OCI-LY7 (cell line): ENCODE measurements around the gene CGNL1. TPM values are rescaled to one million over a fixed set of nuclear protein-coding genes. Genes with fewer than 3 reads are reported as not detected.

Experiments used
- BruUV-seq: library from RNA; stranded (reverse); fragments of 400-500 nt; replicated peaks from 2 replicates; lab custom pipeline; 2021; lab: Mats Ljungman, UMichigan
- CTCF ChIA-PET: fragments of 300-600 bp; sonication (Branson Sonifier 250); formaldehyde crosslinking; loops from one replicate; lab custom pipeline; 2022; ENCODE audit warnings: antibody characterized with exemption; ENCODE audit not compliant: unreplicated experiment; lab: Charles Lee
- POLR2A ChIA-PET: fragments of 300-600 bp; sonication (Branson Sonifier 250); formaldehyde crosslinking; loops from one replicate; lab custom pipeline; 2022; ENCODE audit warnings: antibody characterized with exemption; lab: Charles Lee
- DNase-seq: peaks from one replicate; pipeline ENCODE4 v3.0.0-alpha.2; 2015; ENCODE audit warnings: low spot score
- H2AFZ ChIP-seq: fragments of 200-600 bp; sonication (generic), shearing (Covaris generic); 2 replicates; pipeline ENCODE4 v1.6.1; 2014; ENCODE audit warnings: mild to moderate bottlenecking, antibody characterized with exemption, low read length, moderate library complexity
- H3K27ac ChIP-seq: fragments of 200-600 bp; sonication (generic); 2 replicates; pipeline ENCODE4 v1.5.1; 2014; ENCODE audit warnings: mixed run types, low read depth, mild to moderate bottlenecking, moderate library complexity, low read length, inconsistent platforms; ENCODE audit not compliant: poor library complexity, severe bottlenecking
- H3K36me3 ChIP-seq: fragments of 200-600 bp; sonication (generic); 2 replicates; pipeline ENCODE4 v1.6.1; 2014; ENCODE audit warnings: mild to moderate bottlenecking, antibody characterized with exemption, low read length, moderate library complexity, mixed read lengths; ENCODE audit not compliant: insufficient read depth
- H3K4me1 ChIP-seq: fragments of 200-600 bp; sonication (generic); 2 replicates; pipeline ENCODE4 v1.5.1; 2014; ENCODE audit warnings: mild to moderate bottlenecking, low read length; ENCODE audit not compliant: insufficient read depth, poor library complexity, severe bottlenecking
- H3K4me2 ChIP-seq: fragments of 200-600 bp; sonication (generic); 2 replicates; pipeline ENCODE4 v1.6.1; 2014; ENCODE audit warnings: mild to moderate bottlenecking, low read length
- H3K4me3 ChIP-seq: fragments of 200-600 bp; sonication (generic); 2 replicates; pipeline ENCODE4 v1.5.1; 2014; ENCODE audit warnings: mild to moderate bottlenecking, low read depth, low read length; ENCODE audit not compliant: poor library complexity, severe bottlenecking
- H3K79me2 ChIP-seq: fragments of 200-600 bp; sonication (generic); 2 replicates; pipeline ENCODE4 v1.6.1; 2016; ENCODE audit warnings: low read depth, mild to moderate bottlenecking, low read length, moderate library complexity, mixed read lengths; ENCODE audit not compliant: insufficient read depth
- H3K9me2 ChIP-seq: fragments of 200-600 bp; sonication (generic); 2 replicates; pipeline ENCODE4 v1.6.1; 2016; ENCODE audit warnings: mild to moderate bottlenecking, low read length, mixed read lengths; ENCODE audit not compliant: insufficient read depth
- H3K9me3 ChIP-seq: fragments of 200-600 bp; sonication (generic); 2 replicates; pipeline ENCODE4 v1.6.1; 2014; ENCODE audit warnings: mild to moderate bottlenecking, mixed run types, low read length, mixed read lengths
- H4K20me1 ChIP-seq: fragments of 200-600 bp; sonication (generic); 2 replicates; pipeline ENCODE4 v1.6.1; 2014; ENCODE audit warnings: mild to moderate bottlenecking, antibody characterized with exemption, low read length, moderate library complexity, mixed read lengths; ENCODE audit not compliant: insufficient read depth
- EZH2phosphoT487 ChIP-seq: fragments of 200-600 bp; sonication (generic); IDR thresholded peaks from 2 replicates; pipeline ENCODE4 v1.6.1; 2018; ENCODE audit warnings: low read depth, borderline replicate concordance, mild to moderate bottlenecking, mixed run types, antibody characterized with exemption, low read length, moderate library complexity, mixed read lengths
- intact Hi-C: fragments of 100-400 bp; cut with micrococcal nuclease; formaldehyde crosslinking; loops from one replicate; pipeline ENCODE4 v1.10.0; 2022; ENCODE audit not compliant: unreplicated experiment
- small RNA-seq: library from RNA; depleted of rRNA; stranded (forward); fragments of <200 nt; gene quantifications from one replicate; pipeline ENCODE3, GENCODE V24; 2014
- total RNA-seq, 2 experiments: library from RNA; depleted of rRNA in 1 of 2; stranded (reverse); fragments of >200 nt in 1 of 2; shearing (Covaris generic) in 1 of 2; gene quantifications; 2 replicates each; pipeline ENCODE4 v1.2.3, GENCODE V29; 2014 to 2022
- TF ChIP-seq, protein P1 (sequence below): fragments of 200-600 bp; sonication (generic); conservative IDR thresholded peaks from 2 replicates; pipeline ENCODE4 v1.5.1; 2014; ENCODE audit warnings: mild to moderate bottlenecking, antibody characterized with exemption, low read length, moderate library complexity, mixed read lengths

CGNL1 gene
- total RNA-seq, 2 experiments from 2014 or later: 0.04 TPM; not detected in 1

GRCh38 chr15:57598346-57598745 lies 222.0 kb downstream of the CGNL1 start:
- BruUV-seq: no TSS peak
- Histone ChIP-seq H4K20me1 (no peaks in the 10 kb centered on the region), H3K9me2 (no peaks in the 10 kb centered on the region), H3K27ac (no peak overlapping the region), H3K36me3 (no peaks in the 10 kb centered on the region), H3K79me2 (no peaks in the 10 kb centered on the region), H2AFZ (no peak overlapping the region), H3K4me1 (no peaks in the 10 kb centered on the region), H3K9me3 (no peaks in the 10 kb centered on the region), H3K4me3 (no peak overlapping the region), H3K4me2 (no peak overlapping the region)
- DNase-seq: no peak
- POLR2A ChIA-PET: no interaction called here
- TF ChIP-seq, protein P1, sequence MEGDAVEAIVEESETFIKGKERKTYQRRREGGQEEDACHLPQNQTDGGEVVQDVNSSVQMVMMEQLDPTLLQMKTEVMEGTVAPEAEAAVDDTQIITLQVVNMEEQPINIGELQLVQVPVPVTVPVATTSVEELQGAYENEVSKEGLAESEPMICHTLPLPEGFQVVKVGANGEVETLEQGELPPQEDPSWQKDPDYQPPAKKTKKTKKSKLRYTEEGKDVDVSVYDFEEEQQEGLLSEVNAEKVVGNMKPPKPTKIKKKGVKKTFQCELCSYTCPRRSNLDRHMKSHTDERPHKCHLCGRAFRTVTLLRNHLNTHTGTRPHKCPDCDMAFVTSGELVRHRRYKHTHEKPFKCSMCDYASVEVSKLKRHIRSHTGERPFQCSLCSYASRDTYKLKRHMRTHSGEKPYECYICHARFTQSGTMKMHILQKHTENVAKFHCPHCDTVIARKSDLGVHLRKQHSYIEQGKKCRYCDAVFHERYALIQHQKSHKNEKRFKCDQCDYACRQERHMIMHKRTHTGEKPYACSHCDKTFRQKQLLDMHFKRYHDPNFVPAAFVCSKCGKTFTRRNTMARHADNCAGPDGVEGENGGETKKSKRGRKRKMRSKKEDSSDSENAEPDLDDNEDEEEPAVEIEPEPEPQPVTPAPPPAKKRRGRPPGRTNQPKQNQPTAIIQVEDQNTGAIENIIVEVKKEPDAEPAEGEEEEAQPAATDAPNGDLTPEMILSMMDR: no peak
- TF ChIP-seq EZH2phosphoT487: no peak
- intact Hi-C loops: no loop called here
- CTCF ChIA-PET: no interaction called here

DNA sequence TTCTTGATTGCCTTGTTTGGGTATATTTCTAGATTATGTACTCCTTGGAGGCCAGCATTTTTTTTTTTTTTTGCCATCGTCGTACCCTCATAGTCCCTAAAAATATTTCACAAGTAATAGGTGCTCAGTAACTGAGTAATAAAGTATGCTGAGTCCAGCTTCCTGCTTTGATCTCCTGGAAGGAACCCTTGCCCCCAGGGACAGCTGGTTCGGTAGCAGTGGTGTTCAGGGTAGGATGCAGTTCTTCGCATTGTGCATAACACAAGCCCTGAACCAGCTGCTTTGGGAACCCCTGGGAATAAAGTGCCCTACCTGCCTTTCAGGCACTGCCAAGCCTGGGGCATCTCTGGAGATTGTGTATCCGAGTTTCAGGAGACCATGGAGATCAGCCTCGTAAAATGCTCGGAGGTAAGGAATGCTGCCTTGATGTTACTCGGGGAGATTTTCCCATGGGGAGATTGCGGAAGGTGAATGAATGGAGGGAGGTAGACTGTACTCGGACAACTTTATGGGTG lies 223.0 kb downstream of the CGNL1 start:
- Histone ChIP-seq H3K4me1 (no peaks in the 10 kb centered on the region), H2AFZ (no peak overlapping the region), H3K27ac (no peak overlapping the region), H3K79me2 (no peaks in the 10 kb centered on the region), H3K4me3 (no peak overlapping the region), H3K36me3 (no peaks in the 10 kb centered on the region), H3K9me3 (no peaks in the 10 kb centered on the region), H4K20me1 (no peaks in the 10 kb centered on the region), H3K9me2 (no peaks in the 10 kb centered on the region), H3K4me2 (no peak overlapping the region)
- intact Hi-C loops: no loop called here
- no peak for TF ChIP-seq EZH2phosphoT487
- TF ChIP-seq, protein P1: no peak
- ChIA-PET POLR2A (interaction anchor here (0.6 to 0.7 kb wide), 2 partner anchors 248 to 1034 kb away, joined by 3 read pairs; no protein-coding TSS in a partner anchor), CTCF (no interaction called here)
- no peak for DNase-seq
- no TSS peak for BruUV-seq

DNA sequence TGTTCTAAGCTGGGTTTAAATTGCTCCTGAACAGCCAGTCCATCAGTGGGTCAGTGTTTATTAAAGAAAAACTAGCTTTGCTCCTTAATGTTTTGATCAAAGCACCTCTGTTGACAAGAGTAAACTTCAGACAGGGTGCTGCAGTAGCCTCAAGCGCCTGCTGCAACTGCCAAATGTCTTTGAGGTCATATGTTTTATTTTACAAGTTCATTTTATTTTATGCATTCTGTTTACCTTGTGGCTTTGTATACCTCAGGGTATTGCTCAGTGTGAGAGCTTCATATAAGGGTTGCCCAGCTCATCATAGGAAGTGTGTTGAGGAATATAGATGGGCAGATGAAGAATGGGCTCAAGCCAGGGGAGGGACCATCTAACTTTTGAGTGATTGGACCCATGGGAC lies 223.9 kb downstream of the CGNL1 start:
- BruUV-seq: no TSS peak
- no peaks in the 10 kb centered on the region for H4K20me1 ChIP-seq
- H3K4me3 ChIP-seq: no peak overlapping the region
- H3K27ac ChIP-seq: no peak overlapping the region
- intact Hi-C loops: no loop called here
- no peak overlapping the region for H2AFZ ChIP-seq
- no peaks in the 10 kb centered on the region for H3K9me3 ChIP-seq
- TF ChIP-seq, protein P1: no peak
- DNase-seq: no peak
- H3K4me2 ChIP-seq: no peak overlapping the region
- H3K36me3 ChIP-seq: no peaks in the 10 kb centered on the region
- H3K4me1 ChIP-seq: no peaks in the 10 kb centered on the region
- H3K79me2 ChIP-seq: no peaks in the 10 kb centered on the region
- CTCF ChIA-PET: no interaction called here
- H3K9me2 ChIP-seq: no peaks in the 10 kb centered on the region
- POLR2A ChIA-PET: no interaction called here

Small RNA genes lying within 50 kb of the gene (small RNA-seq; reads per million reads assigned to genes)
- not detected for gene RNU6-844P

Other genes with a start within 250 kb of the CGNL1 start
- gene MYZAP, start 215.4 kb downstream of the CGNL1 start, total RNA-seq (2014; rRNA removed; shearing (Covaris generic)): not detected in 2 replicates
- gene MYZAP, start 215.4 kb downstream of the CGNL1 start, total RNA-seq (2022): not detected in 2 replicates